ENCODE data around the gene SND1. TPM values are rescaled to one million over a fixed set of nuclear protein-coding genes. Genes with fewer than 3 reads are reported as not detected.

The SND1 gene
- total and polyA plus RNA-seq, 7 donors = 29.2 to 72.8 (median 48.2) TPM

DNA sequence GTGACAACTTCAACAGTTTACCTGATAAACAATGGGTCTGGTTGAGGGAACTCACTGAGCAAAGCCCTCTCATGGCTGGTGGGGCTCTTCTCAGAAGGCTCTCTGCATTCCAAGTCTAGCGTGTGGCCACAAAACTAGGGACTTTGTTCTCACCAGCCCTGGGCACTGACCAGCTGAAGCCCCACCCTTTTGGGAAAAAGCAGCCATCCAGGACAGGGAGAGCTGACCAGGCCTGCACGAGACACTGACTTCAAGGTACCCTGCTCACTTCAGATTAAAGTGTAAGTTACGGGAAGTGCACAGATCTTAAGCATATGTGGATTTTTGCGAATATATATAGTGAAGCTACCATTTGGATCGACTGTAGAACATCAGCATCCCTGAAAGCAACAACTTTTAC lies 446.6 kb downstream of the SND1 start:
- Histone ChIP-seq H3K4me1 (no peaks in the 10 kb centered on the region), H3K9me3 (no peaks in the 10 kb centered on the region), H3K27ac (no peak overlapping the region), H3K36me3 (ENCODE audit: insufficient read depth in 1 of 2, low read depth in 1 of 2) (no peaks in the 10 kb centered on the region), H3K27me3 (ENCODE audit: insufficient read depth in 3 of 3, low read length in 2 of 3) (peaks cover 0 to 15% (median 6%) of the 10 kb centered on the region in 3 donors), H3K4me3 (no peak overlapping the region)
- intact Hi-C loops (cut with DNase I) = no loop called here
- no peak for DNase-seq
- TF ChIP-seq CTCF (IDR thresholded peaks at IDR 0.05) = no peak
- no peak for ATAC-seq
- 91 to 94% (median 94%) methylated on average over 5 of the region's 5 CpGs for WGBS, 3 donors

DNA sequence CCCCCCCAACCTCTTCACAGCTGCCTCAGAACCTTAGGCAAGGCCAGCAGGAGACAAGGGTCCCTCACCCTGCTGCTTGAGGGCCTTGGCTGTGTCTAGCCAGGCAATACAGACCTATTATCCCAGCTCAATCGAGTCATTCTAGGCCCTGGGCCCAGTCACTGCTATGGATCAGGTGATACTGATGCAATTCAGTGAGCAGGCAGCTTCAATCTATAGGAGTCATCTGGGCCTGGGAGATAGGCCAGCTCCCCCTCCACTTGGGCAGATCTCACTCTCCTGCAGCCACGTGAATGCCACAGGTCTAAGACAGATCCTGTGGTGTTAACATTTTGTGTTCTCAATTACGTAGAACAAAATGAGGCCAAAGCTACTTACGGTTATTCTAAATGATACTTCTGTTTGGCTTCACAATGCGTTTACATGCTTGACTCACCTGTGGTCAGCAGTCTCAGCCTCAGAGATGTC lies 447.2 kb downstream of the SND1 start:
- intact Hi-C loops (cut with DNase I) = no loop called here
- ATAC-seq (no peak), DNase-seq (no peak)
- H3K9me3 ChIP-seq = no peaks in the 10 kb centered on the region
- no peaks in the 10 kb centered on the region for H3K4me1 ChIP-seq
- no peak for TF ChIP-seq CTCF (IDR thresholded peaks at IDR 0.05)
- WGBS, 3 donors = 89 to 94% (median 89%) methylated on average over 5 of the region's 5 CpGs
- H3K36me3 ChIP-seq (ENCODE audit: insufficient read depth in 1 of 2, low read depth in 1 of 2) = no peaks in the 10 kb centered on the region
- no peak overlapping the region for H3K27ac ChIP-seq
- no peak overlapping the region for H3K4me3 ChIP-seq
- H3K27me3 ChIP-seq (ENCODE audit: insufficient read depth in 3 of 3, low read length in 2 of 3) = peaks cover 0 to 21% (median 10%) of the 10 kb centered on the region in 3 donors

GRCh38 chr7:128100225-128100948 lies 448.4 kb downstream of the SND1 start:
- Histone ChIP-seq H3K27me3 (ENCODE audit: insufficient read depth in 3 of 3, low read length in 2 of 3) (peaks cover 0 to 25% (median 11%) of the 10 kb centered on the region in 3 donors), H3K36me3 (ENCODE audit: insufficient read depth in 1 of 2, low read depth in 1 of 2) (no peaks in the 10 kb centered on the region), H3K4me1 (no peaks in the 10 kb centered on the region), H3K27ac (no peak overlapping the region), H3K9me3 (no peaks in the 10 kb centered on the region), H3K4me3 (no peak overlapping the region)
- WGBS, 3 donors = 86 to 92% (median 92%) methylated on average over 3 of the region's 3 CpGs
- no peak for TF ChIP-seq CTCF (IDR thresholded peaks at IDR 0.05)
- intact Hi-C loops (cut with DNase I) = no loop called here
- DNase-seq (no peak), ATAC-seq (no peak)

DNA sequence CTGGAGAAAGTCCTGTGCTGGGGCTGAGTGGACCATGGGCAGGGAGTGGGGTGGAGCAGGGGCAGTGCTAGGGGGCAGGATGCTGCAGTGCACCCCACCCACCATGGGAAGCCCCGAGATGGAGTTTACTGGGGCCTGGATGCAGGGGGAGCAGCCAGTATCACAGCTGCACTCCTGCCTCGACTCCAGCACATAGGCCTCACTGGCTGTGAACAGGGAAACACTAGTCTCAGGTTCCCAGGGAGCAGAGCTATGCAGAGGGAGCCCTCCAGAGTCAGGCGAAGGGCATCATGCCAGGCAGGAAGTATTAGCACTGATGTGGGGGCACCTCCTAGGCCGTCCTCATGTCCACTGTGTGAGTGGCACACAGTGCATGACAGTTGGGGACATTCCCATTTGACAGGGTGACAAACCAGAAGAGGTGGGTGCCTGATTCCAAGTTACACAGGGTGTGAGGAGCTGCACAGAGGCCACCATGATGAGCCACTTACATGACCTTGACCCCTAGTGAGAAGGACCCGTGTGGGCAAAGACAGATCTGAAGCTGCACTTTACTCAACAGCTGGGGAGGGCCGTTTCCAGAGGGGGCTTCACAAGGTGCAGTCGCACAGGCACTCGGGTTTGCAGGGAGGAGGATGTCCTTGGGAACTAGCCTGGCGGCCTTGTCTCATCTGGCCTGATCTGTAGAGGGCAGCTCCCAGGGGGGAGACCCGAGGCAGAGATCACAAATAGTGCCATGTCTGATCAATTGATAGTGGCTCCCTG lies 449.1 kb downstream of the SND1 start:
- Histone ChIP-seq H3K4me3 (no peak overlapping the region), H3K27me3 (ENCODE audit: insufficient read depth in 3 of 3, low read length in 2 of 3) (peaks cover 0 to 27% (median 11%) of the 10 kb centered on the region in 3 donors), H3K9me3 (no peaks in the 10 kb centered on the region), H3K36me3 (ENCODE audit: insufficient read depth in 1 of 2, low read depth in 1 of 2) (no peaks in the 10 kb centered on the region), H3K4me1 (no peaks in the 10 kb centered on the region), H3K27ac (no peak overlapping the region)
- peak in 1 of 2 donors; percentile 39 for DNase-seq
- 47 to 51% (median 51%) methylated on average over 10 of the region's 10 CpGs for WGBS, 3 donors
- TF ChIP-seq CTCF (IDR thresholded peaks at IDR 0.05) = no peak
- no peak for ATAC-seq
- intact Hi-C loops (cut with DNase I) = no loop called here
